ENCODE data around the gene SRCIN1.

Gene SRCIN1

GRCh38 chr17:38617074-38617860 lies 11.5 kb upstream of the SRCIN1 start:
- no peak for DNase-seq

DNA sequence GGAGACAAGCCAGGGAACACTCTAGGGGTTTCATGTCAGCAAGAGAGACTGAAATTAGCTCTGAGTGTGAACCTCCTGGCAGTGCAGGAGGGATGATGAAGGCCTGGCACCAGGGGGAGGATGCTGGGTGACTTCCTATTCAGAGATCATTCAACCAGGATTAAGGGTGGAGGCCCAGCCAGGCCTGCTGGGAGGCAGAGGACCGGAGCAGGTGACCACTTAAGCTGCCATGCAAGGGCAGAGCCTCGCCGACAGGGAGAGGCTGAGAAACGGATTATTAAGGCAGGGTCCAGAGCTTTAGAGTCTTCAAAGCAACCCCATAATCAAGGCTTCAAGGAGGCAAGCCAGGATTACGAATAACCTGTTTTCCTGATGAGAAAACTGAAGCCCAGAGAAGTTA lies 10.6 kb upstream of the SRCIN1 start:
- DNase-seq = no peak

DNA sequence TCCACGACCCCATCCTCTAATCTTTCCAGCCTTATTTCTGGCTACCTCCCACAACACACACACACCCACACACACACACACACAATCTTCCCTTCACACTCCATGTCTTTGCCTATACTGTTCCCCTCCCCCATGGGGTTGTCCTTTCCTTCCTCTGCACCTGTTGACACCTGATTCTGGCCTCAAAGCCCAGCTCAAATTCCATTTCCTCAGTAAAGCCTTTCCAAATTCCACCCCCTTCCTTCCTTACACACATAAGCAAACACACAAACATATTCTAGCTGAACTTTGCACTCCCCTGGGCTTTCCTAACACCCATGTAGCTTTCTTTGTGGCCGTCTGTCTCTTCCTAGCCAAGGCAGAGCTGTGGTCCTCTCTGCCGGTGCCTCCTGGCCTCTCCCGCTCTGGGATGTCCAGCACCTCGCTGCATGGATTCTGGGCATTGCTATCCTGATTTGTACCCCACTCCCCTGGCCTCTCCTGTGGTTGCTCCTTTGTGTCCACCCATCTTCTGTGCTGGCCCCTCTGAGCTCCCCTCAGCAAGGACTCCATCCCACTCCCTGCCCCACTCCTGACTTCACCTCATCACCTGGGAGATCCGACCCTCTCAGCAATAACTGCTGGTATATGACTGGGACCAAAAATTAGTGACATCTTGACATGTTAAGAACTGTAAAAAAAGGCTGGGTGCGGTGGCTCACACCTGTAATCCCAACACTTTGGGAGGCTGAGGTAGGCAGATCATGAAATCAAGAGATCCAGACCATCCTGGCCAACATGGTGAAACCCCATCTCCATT lies 8.4 kb upstream of the SRCIN1 start:
- DNase-seq = no peak

- no peak for DNase-seq
These were observed 7.8 kb upstream of the SRCIN1 start for GRCh38 chr17:38613525-38613980.

- no peak for DNase-seq
These were observed 6.2 kb upstream of the SRCIN1 start for GRCh38 chr17:38611872-38612376.

DNA sequence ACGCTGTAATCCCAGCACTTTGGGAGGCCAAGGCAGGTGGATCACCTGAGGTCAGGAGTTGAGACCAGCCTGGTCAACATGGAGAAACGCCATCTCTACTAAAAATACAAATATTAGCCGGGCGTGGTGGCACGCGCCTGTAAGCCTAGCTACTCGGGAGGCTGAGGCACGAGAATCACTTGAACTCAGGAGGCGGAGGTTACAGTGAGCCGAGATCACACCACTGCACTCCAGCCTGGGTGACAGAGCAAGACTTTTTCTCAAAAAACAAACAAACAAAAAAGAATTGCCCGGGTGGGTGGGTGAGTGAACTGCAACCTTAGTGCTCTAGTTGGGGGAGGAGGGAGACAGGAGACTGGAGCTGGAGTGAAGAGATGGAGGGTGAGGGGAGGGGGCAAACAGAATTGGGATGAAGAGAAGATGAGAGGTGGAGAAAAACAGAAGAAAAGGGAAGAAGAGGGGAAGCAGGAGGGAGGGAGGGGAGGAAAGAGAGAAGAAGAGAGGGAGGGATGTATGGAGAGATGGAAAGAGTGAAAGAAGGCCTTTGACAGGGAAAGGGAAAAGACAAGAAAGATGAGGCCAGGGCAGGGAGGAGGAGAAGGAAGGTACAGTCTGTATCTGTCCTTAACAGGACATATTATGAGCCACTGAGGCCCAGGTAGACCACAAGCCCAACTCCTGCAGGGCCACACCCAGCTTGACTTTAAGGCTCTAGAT lies 5.5 kb upstream of the SRCIN1 start:
- DNase-seq = no peak

DNA sequence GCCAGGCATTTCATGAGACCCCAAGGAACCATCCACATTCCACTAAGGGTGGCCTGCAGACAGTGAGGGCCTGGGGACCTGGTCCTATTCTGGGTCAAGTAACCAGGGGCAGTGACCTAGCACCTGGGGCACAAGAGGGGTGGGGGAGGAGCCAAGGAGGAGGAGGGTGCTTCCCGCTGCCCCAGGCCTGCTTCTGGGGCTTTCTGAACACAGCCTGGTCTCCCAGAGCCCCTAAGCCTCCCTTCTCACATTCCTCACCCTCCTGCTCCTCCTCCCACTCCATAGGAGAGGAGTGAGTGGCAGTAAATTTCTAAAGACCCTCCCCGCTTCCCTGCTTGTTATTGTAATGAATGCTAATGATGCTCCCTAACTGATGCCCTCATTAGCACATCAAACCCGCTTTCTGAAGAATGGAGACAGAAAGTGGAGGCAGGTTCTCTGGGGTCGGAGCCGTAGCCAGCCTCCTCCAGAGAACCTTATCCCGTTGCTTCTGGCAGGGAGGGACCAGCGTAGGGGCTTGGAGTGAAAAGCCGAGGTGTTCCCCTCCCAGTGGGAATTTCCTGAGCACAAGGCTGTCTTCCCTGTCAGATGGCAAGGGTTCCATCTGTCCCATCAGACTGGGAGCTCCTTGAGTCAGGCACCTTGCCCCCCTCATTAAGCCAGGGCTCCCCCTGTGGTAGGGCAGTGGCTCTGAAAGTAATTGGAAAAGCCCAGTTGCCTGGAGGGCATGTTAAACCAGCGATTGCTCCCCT lies 3.7 kb upstream of the SRCIN1 start:
- DNase-seq = no peak

DNA sequence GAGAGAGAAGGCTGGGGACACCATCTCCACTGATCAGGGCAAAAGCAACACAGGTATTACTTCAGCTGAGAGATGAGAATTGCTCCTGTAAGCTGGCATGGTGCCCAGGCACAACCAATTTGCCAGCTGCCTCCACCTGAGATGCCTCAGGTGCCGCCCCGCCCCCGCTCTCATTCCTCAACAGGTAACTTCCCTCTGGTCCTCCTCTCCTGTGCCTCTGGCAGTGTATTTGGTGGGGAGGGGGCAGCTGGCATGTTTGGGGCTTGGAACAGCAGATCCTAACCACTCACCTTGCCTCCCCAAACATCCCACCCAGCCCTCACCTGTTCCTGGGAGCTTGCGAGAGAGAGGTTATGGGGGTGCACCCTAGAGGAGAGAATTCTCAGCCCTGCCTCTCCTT lies 2.9 kb upstream of the SRCIN1 start:
- DNase-seq = no peak

GRCh38 chr17:38606646-38607611 lies 1.2 kb upstream of the SRCIN1 start:
- no peak for DNase-seq

GRCh38 chr17:38605411-38605840 lies 326 bp downstream of the SRCIN1 start:
- DNase-seq = no peak

GRCh38 chr17:38604479-38605403 lies 1.0 kb downstream of the SRCIN1 start:
- no peak for DNase-seq

DNA sequence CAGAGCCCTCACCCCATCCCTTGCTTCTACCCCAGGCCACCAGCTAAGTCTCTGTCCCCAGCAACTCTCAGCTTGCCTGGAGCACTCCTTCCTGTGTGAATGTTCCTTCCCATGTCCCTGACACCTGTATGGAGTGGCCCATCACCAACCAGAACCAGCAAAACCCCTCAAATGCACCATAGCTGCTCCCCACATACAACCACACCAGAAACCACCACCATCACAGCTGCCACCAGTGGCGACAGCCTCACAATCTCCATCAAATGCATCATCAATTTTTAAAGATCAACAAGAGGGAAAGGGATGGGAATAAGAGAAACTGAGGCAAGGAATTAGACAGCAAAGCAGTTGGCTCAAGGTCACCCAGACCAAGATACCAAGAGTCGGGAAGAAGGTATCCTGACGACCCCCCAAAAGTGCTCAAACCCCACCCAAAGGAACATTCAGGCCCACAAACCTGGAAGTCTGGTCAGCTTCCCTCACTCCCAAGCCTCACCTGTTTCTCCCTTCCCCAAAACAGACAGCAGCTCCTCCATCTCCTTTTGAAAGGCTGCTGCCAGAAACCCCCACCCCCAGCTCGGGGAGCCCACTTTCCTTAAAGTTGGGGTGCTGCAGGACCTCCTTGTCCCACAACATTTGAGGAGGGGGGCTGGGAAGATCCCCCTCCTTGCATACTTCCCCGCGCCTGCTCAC lies 1.8 kb downstream of the SRCIN1 start:
- no peak for DNase-seq

- DNase-seq = no peak
These were observed 2.6 kb downstream of the SRCIN1 start for GRCh38 chr17:38602956-38603785.

DNA sequence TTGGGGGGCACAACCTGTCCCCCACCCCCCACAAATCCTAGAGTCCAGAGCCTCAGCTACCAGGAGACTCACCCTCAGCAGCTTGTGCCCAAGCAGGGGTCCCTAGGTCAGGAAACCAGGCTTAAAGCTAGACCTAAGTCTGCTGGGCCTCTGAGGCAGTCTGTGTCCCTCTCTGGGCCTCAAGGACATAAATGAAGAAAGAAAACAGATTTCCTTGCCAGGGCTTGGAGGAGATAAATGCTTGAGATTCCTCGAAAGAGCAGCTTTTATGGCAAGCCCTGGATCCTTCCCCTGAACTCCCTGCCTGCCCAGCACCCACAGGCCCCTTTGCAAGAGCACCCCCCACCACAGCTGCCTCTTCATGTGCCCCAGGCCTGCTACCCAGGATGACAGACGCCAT lies 3.3 kb downstream of the SRCIN1 start:
- DNase-seq = no peak

- no peak for DNase-seq
These were observed 4.0 kb downstream of the SRCIN1 start for GRCh38 chr17:38601539-38602351.

DNA sequence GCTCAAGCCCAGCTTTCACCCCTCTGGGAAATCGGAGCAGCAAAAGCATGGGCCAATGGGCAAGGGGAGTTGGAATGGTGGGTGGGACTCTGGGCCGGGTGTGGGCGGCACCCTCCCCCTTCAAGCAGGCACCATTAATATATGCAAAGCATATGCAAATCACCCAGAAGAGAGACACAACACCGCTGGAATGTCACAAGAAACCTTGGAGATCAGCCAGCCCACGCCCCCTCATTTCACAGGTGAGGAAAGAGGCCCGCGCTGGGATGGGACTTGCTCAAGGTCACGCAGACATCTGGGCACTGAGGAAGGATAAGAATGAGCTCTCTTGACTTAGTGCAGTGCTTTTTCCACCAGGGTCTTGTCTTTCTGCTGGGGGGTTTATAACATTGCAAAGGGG lies 4.8 kb downstream of the SRCIN1 start:
- no peak for DNase-seq

- DNase-seq = no peak
These were observed 5.3 kb downstream of the SRCIN1 start for GRCh38 chr17:38600416-38600815.
